ENCODE results near the gene MIB2.
A peak's percentile ranks its signal among the peaks of the same experiment; 100 is the strongest.

The MIB2 gene

GRCh38 chr1:1624443-1625403 lies 9.4 kb downstream of the MIB2 start:
- TF ChIP-seq CTCF (IDR thresholded peaks at IDR 0.05; ENCODE audit: insufficient read depth, low read depth, low read length, missing control alignments) = no peak
- no peak overlapping the region for H3K4me3 ChIP-seq (ENCODE audit: low read depth, low read length)
- no peak for DNase-seq (ENCODE audit: low read depth)

- H3K4me3 ChIP-seq (ENCODE audit: low read depth, low read length) = no peak overlapping the region
- TF ChIP-seq CTCF (IDR thresholded peaks at IDR 0.05; ENCODE audit: insufficient read depth, low read depth, low read length, missing control alignments) = no peak
- DNase-seq (ENCODE audit: low read depth) = no peak
These were observed 10.1 kb downstream of the MIB2 start for GRCh38 chr1:1625404-1625775.

GRCh38 chr1:1625824-1626206 lies 10.5 kb downstream of the MIB2 start:
- peak; percentile 1 for DNase-seq (ENCODE audit: low read depth)
- no peak overlapping the region for H3K4me3 ChIP-seq (ENCODE audit: low read depth, low read length)
- TF ChIP-seq CTCF (IDR thresholded peaks at IDR 0.05; ENCODE audit: insufficient read depth, low read depth, low read length, missing control alignments) = no peak

- TF ChIP-seq CTCF (IDR thresholded peaks at IDR 0.05; ENCODE audit: insufficient read depth, low read depth, low read length, missing control alignments) = no peak
- peak; percentile 1 for DNase-seq (ENCODE audit: low read depth)
- H3K4me3 ChIP-seq (ENCODE audit: low read depth, low read length) = no peak overlapping the region
These were observed 11.2 kb downstream of the MIB2 start for GRCh38 chr1:1626207-1627141.

- DNase-seq (ENCODE audit: low read depth) = peak; percentile 3
- no peak for TF ChIP-seq CTCF (IDR thresholded peaks at IDR 0.05; ENCODE audit: insufficient read depth, low read depth, low read length, missing control alignments)
- H3K4me3 ChIP-seq (ENCODE audit: low read depth, low read length) = no peak overlapping the region
These were observed 12.0 kb downstream of the MIB2 start for GRCh38 chr1:1627261-1627828.

GRCh38 chr1:1627829-1628753 lies 12.8 kb downstream of the MIB2 start:
- no peak for TF ChIP-seq CTCF (IDR thresholded peaks at IDR 0.05; ENCODE audit: insufficient read depth, low read depth, low read length, missing control alignments)
- H3K4me3 ChIP-seq (ENCODE audit: low read depth, low read length) = no peak overlapping the region
- DNase-seq (ENCODE audit: low read depth) = peak; percentile 9

All from GM12865 (cell line).